Activated CD8-positive, alpha-beta T cell treated with anti-CD3 and anti-CD28 coated beads for 36 hours (primary cell): ENCODE results near the gene CYP20A1. TPM values are rescaled to one million over a fixed set of nuclear protein-coding genes. Genes with fewer than 3 reads are reported as not detected.
"Not testable (repeated sequence)": the region's sequence is repeated elsewhere in the genome, so short reads cannot be mapped to it uniquely, and the experiment has no call there.

Experiments used
- ATAC-seq: fragments of 200-7000 bp; cut with Tn5 transposase; one replicate; pipeline ENCODE4 v1.10.0; 2021; ENCODE audit warnings: mild to moderate bottlenecking, moderate library complexity
- CTCF ChIA-PET: fragments of 350-600 bp; sonication (Branson Sonifier 250); formaldehyde crosslinking; loops from one replicate; lab custom pipeline; 2021; ENCODE audit warnings: antibody characterized with exemption; lab: Charles Lee
- POLR2A ChIA-PET: fragments of 350-600 bp; sonication (Branson Sonifier 250); formaldehyde crosslinking; loops from one replicate; lab custom pipeline; 2021; ENCODE audit warnings: antibody characterized with exemption; lab: Charles Lee
- DNase-seq: peaks from one replicate; pipeline ENCODE4 v3.0.0-alpha.2; 2020
- H3K27ac Mint-ChIP-seq: one replicate; pipeline ENCODE4 v1.8.0; 2021; ENCODE audit warnings: mild to moderate bottlenecking, mixed read lengths
- H3K27me3 Mint-ChIP-seq: one replicate; pipeline ENCODE4 v1.8.0; 2021; ENCODE audit warnings: mixed read lengths
- H3K36me3 Mint-ChIP-seq: one replicate; pipeline ENCODE4 v1.8.0; 2021; ENCODE audit warnings: low read depth, mixed read lengths
- H3K4me1 Mint-ChIP-seq: one replicate; pipeline ENCODE4 v1.8.0; 2021; ENCODE audit warnings: low read depth, mixed read lengths
- H3K4me3 Mint-ChIP-seq: one replicate; pipeline ENCODE4 v1.8.0; 2021; ENCODE audit warnings: mild to moderate bottlenecking, moderate library complexity, mixed read lengths
- H3K9me3 Mint-ChIP-seq: one replicate; pipeline ENCODE4 v1.8.0; 2021; ENCODE audit warnings: mixed read lengths
- intact Hi-C: fragments of 100-400 bp; cut with micrococcal nuclease; formaldehyde crosslinking; loops from one replicate; pipeline ENCODE4 v1.10.0; 2022
- total RNA-seq, 2 experiments: library from RNA; stranded (reverse); gene quantifications; one replicate each; pipeline ENCODE4 v1.2.3, GENCODE V29; 2021
- TF ChIP-seq, protein P1 (sequence below): fragments of 200-600 bp; IDR thresholded peaks from one replicate; pipeline ENCODE4 v1.8.0; 2022; ENCODE audit warnings: antibody characterized with exemption, mild to moderate bottlenecking

The CYP20A1 gene, protein sequence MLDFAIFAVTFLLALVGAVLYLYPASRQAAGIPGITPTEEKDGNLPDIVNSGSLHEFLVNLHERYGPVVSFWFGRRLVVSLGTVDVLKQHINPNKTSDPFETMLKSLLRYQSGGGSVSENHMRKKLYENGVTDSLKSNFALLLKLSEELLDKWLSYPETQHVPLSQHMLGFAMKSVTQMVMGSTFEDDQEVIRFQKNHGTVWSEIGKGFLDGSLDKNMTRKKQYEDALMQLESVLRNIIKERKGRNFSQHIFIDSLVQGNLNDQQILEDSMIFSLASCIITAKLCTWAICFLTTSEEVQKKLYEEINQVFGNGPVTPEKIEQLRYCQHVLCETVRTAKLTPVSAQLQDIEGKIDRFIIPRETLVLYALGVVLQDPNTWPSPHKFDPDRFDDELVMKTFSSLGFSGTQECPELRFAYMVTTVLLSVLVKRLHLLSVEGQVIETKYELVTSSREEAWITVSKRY
- total RNA-seq: 10 to 100 TPM; 13.8 to 14.3 TPM

DNA sequence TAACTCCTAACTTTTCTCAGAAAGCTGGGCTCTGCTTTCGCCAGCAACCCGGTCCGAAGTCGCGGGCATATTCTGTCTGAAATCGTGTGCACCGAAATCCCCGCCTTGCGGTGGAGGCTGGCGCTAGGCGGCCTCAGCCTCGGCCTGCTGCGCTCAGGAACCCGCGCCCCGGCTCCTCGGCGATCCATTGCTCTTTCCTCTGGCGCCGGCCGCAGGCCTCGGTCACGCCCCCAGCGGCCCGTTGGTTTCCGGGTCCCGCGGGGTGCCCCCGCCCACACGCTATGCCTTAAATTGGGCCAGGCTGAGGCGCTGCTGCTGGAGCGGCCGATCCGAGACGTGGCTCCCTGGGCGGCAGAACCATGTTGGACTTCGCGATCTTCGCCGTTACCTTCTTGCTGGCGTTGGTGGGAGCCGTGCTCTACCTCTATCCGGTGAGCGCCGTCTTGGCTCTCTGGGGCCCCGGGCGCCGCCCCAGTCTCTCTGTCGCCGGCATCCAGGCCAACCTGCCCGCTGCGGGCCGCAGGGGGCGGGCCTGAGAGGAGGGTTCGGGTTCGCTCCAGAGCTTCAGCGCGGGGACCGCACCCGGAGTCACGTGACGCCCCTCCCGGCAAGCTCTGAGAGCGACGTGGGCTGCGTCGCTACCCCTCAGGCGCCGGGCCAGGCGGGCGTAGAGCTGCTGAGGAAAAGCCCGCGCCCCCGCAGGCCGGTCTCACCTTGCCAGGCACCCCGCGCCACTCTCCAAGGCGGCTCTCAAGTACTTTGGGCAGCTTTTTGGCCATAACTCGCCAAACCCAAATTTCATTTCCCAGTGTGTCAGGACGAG, at the start of gene CYP20A1:
TSS of gene CYP20A1 (plus strand) at position 315 of the 823 bp plus-strand sequence. CDS start at position 360, 45 bp downstream.
- H3K4me3 Mint-ChIP-seq: peak within 1 kb of the TSS; percentile 83
- H3K27me3 Mint-ChIP-seq: no peaks in the 10 kb centered on the region
- H3K4me1 Mint-ChIP-seq: peaks cover 30% of the 10 kb centered on the region
- TF ChIP-seq, protein P1, sequence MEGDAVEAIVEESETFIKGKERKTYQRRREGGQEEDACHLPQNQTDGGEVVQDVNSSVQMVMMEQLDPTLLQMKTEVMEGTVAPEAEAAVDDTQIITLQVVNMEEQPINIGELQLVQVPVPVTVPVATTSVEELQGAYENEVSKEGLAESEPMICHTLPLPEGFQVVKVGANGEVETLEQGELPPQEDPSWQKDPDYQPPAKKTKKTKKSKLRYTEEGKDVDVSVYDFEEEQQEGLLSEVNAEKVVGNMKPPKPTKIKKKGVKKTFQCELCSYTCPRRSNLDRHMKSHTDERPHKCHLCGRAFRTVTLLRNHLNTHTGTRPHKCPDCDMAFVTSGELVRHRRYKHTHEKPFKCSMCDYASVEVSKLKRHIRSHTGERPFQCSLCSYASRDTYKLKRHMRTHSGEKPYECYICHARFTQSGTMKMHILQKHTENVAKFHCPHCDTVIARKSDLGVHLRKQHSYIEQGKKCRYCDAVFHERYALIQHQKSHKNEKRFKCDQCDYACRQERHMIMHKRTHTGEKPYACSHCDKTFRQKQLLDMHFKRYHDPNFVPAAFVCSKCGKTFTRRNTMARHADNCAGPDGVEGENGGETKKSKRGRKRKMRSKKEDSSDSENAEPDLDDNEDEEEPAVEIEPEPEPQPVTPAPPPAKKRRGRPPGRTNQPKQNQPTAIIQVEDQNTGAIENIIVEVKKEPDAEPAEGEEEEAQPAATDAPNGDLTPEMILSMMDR: peak; percentile 17
- H3K36me3 Mint-ChIP-seq: peaks cover 26% of the 10 kb centered on the region
- intact Hi-C loops: loop anchor here (10.0 kb wide), 1 partner anchor 576 kb away; no protein-coding TSS in a partner anchor
- ChIA-PET POLR2A (interaction anchor here (0.7 to 2.0 kb wide), 11 partner anchors 9 to 603 kb away, joined by 3 to 9 read pairs (median 4); partner anchors contain the start of genes ABI2, CARF, ICA1L and WDR12), CTCF (interaction anchor here (0.6 to 3.8 kb wide), 4 partner anchors 10 to 468 kb away, joined by 3 to 23 read pairs (median 3); no protein-coding TSS in a partner anchor)
- peak; percentile 83 for ATAC-seq
- H3K27ac Mint-ChIP-seq: peak within 1 kb of the TSS; percentile 98
- peak; percentile 98 for DNase-seq
- H3K9me3 Mint-ChIP-seq: no peaks in the 10 kb centered on the region

DNA sequence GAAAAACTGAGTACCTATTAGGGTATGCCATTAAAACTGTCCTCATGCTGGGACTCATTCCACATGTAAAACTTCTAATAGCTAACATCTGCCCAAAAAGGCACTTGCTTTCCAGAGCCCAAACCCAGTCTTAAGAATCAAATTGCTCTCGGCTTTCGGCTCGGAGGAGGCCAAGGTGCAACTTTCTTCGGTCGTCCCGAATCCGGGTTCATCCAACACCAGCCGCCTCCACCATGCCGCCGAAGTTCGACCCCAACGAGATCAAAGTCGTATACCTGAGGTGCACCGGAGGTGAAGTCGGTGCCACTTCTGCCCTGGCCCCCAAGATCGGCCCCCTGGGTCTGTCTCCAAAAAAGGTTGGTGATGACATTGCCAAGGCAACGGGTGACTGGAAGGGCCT, 48.3 kb upstream of the CYP20A1 start:
- DNase-seq, ATAC-seq, CTCF ChIA-PET, H3K4me3 Mint-ChIP-seq, H3K9me3 Mint-ChIP-seq, H3K27ac Mint-ChIP-seq, POLR2A ChIA-PET, intact Hi-C loops, H3K27me3 Mint-ChIP-seq, H3K4me1 Mint-ChIP-seq: not testable (repeated sequence)
- H3K36me3 Mint-ChIP-seq: peaks cover 11% of the 10 kb centered on the region

DNA sequence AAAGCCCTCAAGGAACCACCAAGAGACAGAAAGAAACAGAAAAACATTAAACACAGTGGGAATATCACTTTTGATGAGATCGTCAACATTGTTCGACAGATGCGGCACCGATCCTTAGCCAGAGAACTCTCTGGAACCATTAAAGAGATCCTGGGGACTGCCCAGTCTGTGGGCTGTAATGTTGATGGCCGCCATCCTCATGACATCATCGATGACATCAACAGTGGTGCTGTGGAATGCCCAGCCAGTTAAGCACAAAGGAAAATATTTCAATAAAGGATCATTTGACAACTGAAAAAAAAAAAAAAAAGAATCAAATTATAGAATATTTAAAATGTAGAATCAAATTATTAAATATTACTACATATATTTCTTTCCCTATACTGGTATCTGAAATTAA, 47.8 kb upstream of the CYP20A1 start:
- ATAC-seq, H3K4me1 Mint-ChIP-seq: not testable (repeated sequence)

DNA sequence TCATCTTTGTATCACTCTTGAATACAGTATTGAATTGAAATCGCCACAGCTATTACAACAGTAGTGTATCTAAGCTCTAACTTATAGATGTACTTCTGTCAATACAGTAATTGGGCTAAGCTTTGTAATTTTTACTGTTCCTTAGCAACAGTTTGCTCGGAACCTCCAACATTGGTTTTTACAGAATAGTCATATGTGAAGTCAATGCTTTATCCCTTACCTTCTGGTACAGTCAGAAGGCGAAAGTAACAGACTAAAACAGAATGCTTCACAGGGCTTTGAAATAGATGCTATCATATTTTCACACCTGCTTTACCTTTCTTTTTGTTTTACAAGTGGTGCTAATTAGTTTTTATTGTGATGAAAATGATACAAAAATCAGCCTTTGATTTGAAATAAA, 46.9 kb upstream of the CYP20A1 start:
- Mint-ChIP-seq H3K9me3 (no peaks in the 10 kb centered on the region), H3K4me1 (no peaks in the 10 kb centered on the region), H3K27me3 (no peaks in the 10 kb centered on the region), H3K4me3 (no peak overlapping the region), H3K27ac (no peak overlapping the region), H3K36me3 (peaks cover 11% of the 10 kb centered on the region)
- no peak for DNase-seq
- CTCF ChIA-PET: no interaction called here
- intact Hi-C loops: no loop called here
- POLR2A ChIA-PET: no interaction called here
- TF ChIP-seq, protein P1: no peak
- no peak for ATAC-seq

More for the DNA sequence above, 47.8 kb upstream of the CYP20A1 start:
- H3K4me3 Mint-ChIP-seq, POLR2A ChIA-PET, intact Hi-C loops, DNase-seq, CTCF ChIA-PET, H3K27me3 Mint-ChIP-seq, H3K27ac Mint-ChIP-seq, H3K9me3 Mint-ChIP-seq: not testable (repeated sequence)
- peaks cover 11% of the 10 kb centered on the region for H3K36me3 Mint-ChIP-seq

DNA sequence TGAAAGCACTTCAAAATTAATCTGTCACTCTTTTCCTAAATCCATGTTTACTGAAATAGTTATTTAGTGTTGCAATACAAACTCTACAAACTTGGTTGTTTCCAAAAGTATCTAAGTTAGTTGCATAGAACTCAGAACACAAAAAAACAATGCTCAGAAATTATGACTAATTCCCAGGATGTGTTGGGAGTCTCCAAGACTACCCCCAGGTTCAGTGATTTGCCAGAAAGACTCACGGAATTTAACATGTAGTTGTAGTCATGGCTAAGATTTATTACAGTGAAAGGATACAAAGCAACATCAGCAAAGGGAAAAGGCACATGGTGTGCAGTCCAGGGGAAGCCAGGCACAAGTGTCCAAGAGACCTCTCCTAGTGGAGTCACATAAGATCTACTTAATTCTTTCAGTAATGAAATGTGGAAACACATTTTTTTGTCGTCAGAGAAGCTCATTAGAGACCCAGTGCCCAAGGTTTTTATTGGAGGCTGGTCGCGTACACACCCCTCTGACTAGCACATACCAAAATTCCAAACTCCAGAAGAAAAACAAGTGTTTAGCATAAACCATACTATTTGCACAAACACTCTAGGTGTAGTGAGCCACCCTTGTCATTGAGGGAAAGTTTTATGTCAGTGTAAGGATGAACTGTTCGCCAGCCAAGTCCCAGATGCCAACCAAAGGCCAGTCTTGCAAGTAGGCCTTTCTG, 43.3 kb upstream of the CYP20A1 start:
- DNase-seq: no peak

More for the DNA sequence above, 43.3 kb upstream of the CYP20A1 start:
- POLR2A ChIA-PET: interaction anchor here (0.7 kb wide), 1 partner anchor 340 kb away, joined by 3 read pairs; no protein-coding TSS in a partner anchor
- intact Hi-C loops: no loop called here
- ATAC-seq: no peak
- TF ChIP-seq, protein P1: no peak
- H3K9me3 Mint-ChIP-seq: no peaks in the 10 kb centered on the region
- H3K27ac Mint-ChIP-seq: no peak overlapping the region
- CTCF ChIA-PET: no interaction called here
- no peaks in the 10 kb centered on the region for H3K4me1 Mint-ChIP-seq
- peaks cover 6% of the 10 kb centered on the region for H3K36me3 Mint-ChIP-seq
- H3K4me3 Mint-ChIP-seq: no peak overlapping the region
- no peaks in the 10 kb centered on the region for H3K27me3 Mint-ChIP-seq
